H9 (cell line): Measurements from ENCODE around the gene GPC6. TPM values are rescaled to one million over a fixed set of nuclear protein-coding genes. Genes with fewer than 3 reads are reported as not detected.

Experiments used
- DNase-seq: peaks from one replicate; pipeline ENCODE4 v3.0.0-alpha.2; 2017
- H2AFZ ChIP-seq: one replicate; pipeline ENCODE4 v1.6.1; 2013; ENCODE audit warnings: mild to moderate bottlenecking, low read length, control low read depth, moderate library complexity
- H2AK5ac ChIP-seq: 2 replicates; pipeline ENCODE4 v1.6.1; 2013; ENCODE audit warnings: low read length, control low read depth, mixed read lengths; ENCODE audit not compliant: insufficient read length
- H2BK120ac ChIP-seq: one replicate; pipeline ENCODE4 v1.6.1; 2013; ENCODE audit warnings: low read depth, mild to moderate bottlenecking, low read length, control low read depth, inconsistent platforms; ENCODE audit not compliant: poor library complexity, severe bottlenecking
- H2BK12ac ChIP-seq: 2 replicates; pipeline ENCODE4 v1.6.1; 2013; ENCODE audit warnings: low read length, control low read depth, mixed read lengths, low read depth; ENCODE audit not compliant: insufficient read length
- H2BK15ac ChIP-seq: 2 replicates; pipeline ENCODE4 v1.6.1; 2013; ENCODE audit warnings: low read depth, low read length, control low read depth
- H2BK20ac ChIP-seq: one replicate; pipeline ENCODE4 v1.6.1; 2013; ENCODE audit warnings: low read depth, mild to moderate bottlenecking, low read length, control low read depth, inconsistent platforms; ENCODE audit not compliant: poor library complexity, severe bottlenecking
- H2BK5ac ChIP-seq: 2 replicates; pipeline ENCODE4 v1.6.1; 2013; ENCODE audit warnings: low read length, control low read depth, mixed read lengths; ENCODE audit not compliant: insufficient read length
- H3K14ac ChIP-seq: 2 replicates; pipeline ENCODE4 v1.6.1; 2013; ENCODE audit warnings: low read length, control low read depth; ENCODE audit not compliant: insufficient read depth
- H3K18ac ChIP-seq: 2 replicates; pipeline ENCODE4 v1.6.1; 2013; ENCODE audit warnings: low read depth, mild to moderate bottlenecking, mixed read lengths, low read length, control low read depth; ENCODE audit not compliant: insufficient read length
- H3K23ac ChIP-seq: 2 replicates; pipeline ENCODE4 v1.6.1; 2013; ENCODE audit warnings: low read length, control low read depth, mixed read lengths, low read depth; ENCODE audit not compliant: insufficient read length
- H3K23me2 ChIP-seq: 2 replicates; pipeline ENCODE4 v1.6.1; 2013; ENCODE audit warnings: low read depth, mild to moderate bottlenecking, mixed read lengths, low read length, control low read depth; ENCODE audit not compliant: insufficient read length, poor library complexity, severe bottlenecking
- H3K27ac ChIP-seq: 2 replicates; pipeline ENCODE4 v1.5.1; 2013; ENCODE audit warnings: low read length, control low read depth, mixed read lengths, low read depth; ENCODE audit not compliant: insufficient read length
- H3K27me3 ChIP-seq: 2 replicates; pipeline ENCODE4 v1.6.1; 2013; ENCODE audit warnings: low read length, control low read depth, inconsistent platforms; ENCODE audit not compliant: insufficient read depth
- H3K4ac ChIP-seq: 2 replicates; pipeline ENCODE4 v1.6.1; 2013; ENCODE audit warnings: low read depth, mild to moderate bottlenecking, control low read depth, inconsistent platforms, low read length, moderate library complexity
- H3K4me1 ChIP-seq: 2 replicates; pipeline ENCODE4 v1.6.1; 2013; ENCODE audit warnings: low read length, control low read depth, inconsistent platforms; ENCODE audit not compliant: insufficient read depth
- H3K4me2 ChIP-seq: 2 replicates; pipeline ENCODE4 v1.6.1; 2013; ENCODE audit warnings: low read length, control low read depth, mixed read lengths; ENCODE audit not compliant: insufficient read length, insufficient read depth
- H3K56ac ChIP-seq: 2 replicates; pipeline ENCODE4 v1.6.1; 2013; ENCODE audit warnings: low read depth, mild to moderate bottlenecking, mixed read lengths, low read length, control low read depth; ENCODE audit not compliant: insufficient read length
- H3K79me1 ChIP-seq: 2 replicates; pipeline ENCODE4 v1.6.1; 2013; ENCODE audit warnings: low read depth, mild to moderate bottlenecking, moderate library complexity, low read length, control low read depth, inconsistent platforms; ENCODE audit not compliant: insufficient read depth, poor library complexity, severe bottlenecking
- H3K79me2 ChIP-seq: 2 replicates; pipeline ENCODE4 v1.6.1; 2013; ENCODE audit warnings: low read length, control low read depth, inconsistent platforms; ENCODE audit not compliant: insufficient read depth
- H3K9ac ChIP-seq: 2 replicates; pipeline ENCODE4 v1.6.1; 2013; ENCODE audit warnings: low read length, control low read depth, mixed read lengths; ENCODE audit not compliant: insufficient read length; ENCODE audit errors: extremely low read depth
- H3K9me3 ChIP-seq: one replicate; pipeline ENCODE4 v1.6.1; 2013; ENCODE audit warnings: low read depth, low read length, inconsistent platforms; ENCODE audit not compliant: control insufficient read depth
- H3T11ph ChIP-seq: one replicate; pipeline ENCODE4 v1.6.1; 2013; ENCODE audit warnings: mild to moderate bottlenecking, low read length, control low read depth, inconsistent platforms
- H4K20me1 ChIP-seq: one replicate; pipeline ENCODE4 v1.6.1; 2013; ENCODE audit not compliant: control insufficient read depth, insufficient read length, insufficient read depth
- H4K5ac ChIP-seq: 2 replicates; pipeline ENCODE4 v1.6.1; 2013; ENCODE audit warnings: low read depth, mild to moderate bottlenecking, mixed read lengths, low read length, control low read depth; ENCODE audit not compliant: insufficient read length
- H4K8ac ChIP-seq: replicated peaks from 2 replicates; pipeline ENCODE4 v1.6.1; 2013; ENCODE audit warnings: low read length, control low read depth, mixed read lengths, low read depth; ENCODE audit not compliant: insufficient read length
- H4K91ac ChIP-seq: 2 replicates; pipeline ENCODE4 v1.6.1; 2013; ENCODE audit warnings: low read depth, mild to moderate bottlenecking, moderate library complexity, mixed read lengths, low read length, control low read depth; ENCODE audit not compliant: insufficient read length
- H3K27ac Mint-ChIP-seq, 3 experiments: 2 replicates in 2 of 3; 3 replicates in 1 of 3; pipeline ENCODE4 v1.8.0; 2020 to 2021; ENCODE audit warnings: mixed read lengths in 3 of 3, mild to moderate bottlenecking in 1 of 3, moderate library complexity in 1 of 3
- H3K27me3 Mint-ChIP-seq: 2 replicates; pipeline ENCODE4 v1.8.0; 2021; ENCODE audit warnings: low read depth, mild to moderate bottlenecking, moderate library complexity, mixed read lengths
- H3K36me3 Mint-ChIP-seq, 3 experiments: 2 replicates in 2 of 3; 3 replicates in 1 of 3; pipeline ENCODE4 v1.8.0; 2020 to 2021; ENCODE audit warnings: low read depth in 3 of 3, mixed read lengths in 3 of 3; ENCODE audit not compliant: insufficient read depth in 1 of 3
- H3K4me1 Mint-ChIP-seq, 2 experiments: 2 replicates each; pipeline ENCODE4 v1.8.0; 2020; ENCODE audit warnings: mixed read lengths in 2 of 2
- H3K4me3 Mint-ChIP-seq, 2 experiments: 2 replicates in 1 of 2; 3 replicates in 1 of 2; pipeline ENCODE4 v1.8.0; 2020 to 2021; ENCODE audit warnings: mild to moderate bottlenecking in 2 of 2, mixed read lengths in 2 of 2, moderate library complexity in 1 of 2
- H3K9me3 Mint-ChIP-seq, 2 experiments: 2 replicates in 1 of 2; 3 replicates in 1 of 2; pipeline ENCODE4 v1.8.0; 2020; ENCODE audit warnings: mild to moderate bottlenecking in 2 of 2, mixed read lengths in 2 of 2, moderate library complexity in 1 of 2
- WGBS: extraction: QIAGEN DNeasy Blood & Tissue Kit; methylation state at CpG from one replicate; pipeline ENCODE4 v1.1.7; 2013; ENCODE audit warnings: missing lambda C conversion rate, low lambda C conversion rate, mixed read lengths; ENCODE audit not compliant: insufficient read length; ENCODE audit errors: extremely low coverage; 5-methylcytosine and 5-hydroxymethylcytosine counted together
- total RNA-seq: library from RNA; stranded (reverse); gene quantifications from 2 replicates; pipeline ENCODE4 v1.2.1, GENCODE V29; 2021
- TF ChIP-seq, protein P1 (sequence below): fragments of 200-600 bp; sonication (generic); conservative IDR thresholded peaks from 3 replicates; pipeline ENCODE4 v1.8.0; 2021; ENCODE audit warnings: antibody characterized with exemption, mild to moderate bottlenecking

GPC6 gene
- total RNA-seq, 1 experiment from 2014 or later, result 15.6 TPM

DNA sequence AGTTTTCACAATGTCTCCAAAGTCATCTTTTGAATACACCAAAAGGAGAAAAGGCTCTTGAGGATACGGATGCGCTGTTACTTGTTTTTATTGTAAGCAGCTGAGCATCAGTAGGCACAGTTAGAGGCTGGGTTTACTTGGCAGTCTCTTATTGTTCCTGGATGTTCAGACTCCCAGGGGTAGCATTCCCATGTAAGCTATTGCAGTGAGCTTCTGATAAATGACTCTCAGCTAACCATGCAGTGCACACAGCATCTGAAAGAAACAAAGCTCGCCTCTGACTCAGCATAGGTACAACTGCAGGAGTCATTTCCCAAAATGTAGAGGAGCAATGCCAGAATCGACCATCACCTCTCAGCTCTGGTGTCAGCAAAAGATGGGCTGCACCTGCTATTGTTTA, 1168.1 kb downstream of the GPC6 start:
- 0 out of 2 replicates have a peak, but pooled peaks cover 2% of the 10 kb centered on the region for H3K4me1 ChIP-seq

More for the DNA sequence above, 1168.1 kb downstream of the GPC6 start:
- H3K4ac ChIP-seq, result no peak overlapping the region
- H2AFZ ChIP-seq, result no peak overlapping the region
- no peak overlapping the region for H4K5ac ChIP-seq
- no peak overlapping the region for H4K8ac ChIP-seq
- no peaks in the 10 kb centered on the region for H3K9me3 ChIP-seq
- no peak overlapping the region for H2BK15ac ChIP-seq
- H3K9me3 Mint-ChIP-seq, result no peaks in the 10 kb centered on the region
- peaks cover 0 to 4% (median 0%) of the 10 kb centered on the region in 3 experiments; a peak in 1 of 7 replicates for H3K36me3 Mint-ChIP-seq
- no peak overlapping the region for H3K18ac ChIP-seq
- no peaks in the 10 kb centered on the region for H4K20me1 ChIP-seq
- H3T11ph ChIP-seq, result no peak overlapping the region
- no peaks in the 10 kb centered on the region for H3K79me1 ChIP-seq
- TF ChIP-seq, protein P1, sequence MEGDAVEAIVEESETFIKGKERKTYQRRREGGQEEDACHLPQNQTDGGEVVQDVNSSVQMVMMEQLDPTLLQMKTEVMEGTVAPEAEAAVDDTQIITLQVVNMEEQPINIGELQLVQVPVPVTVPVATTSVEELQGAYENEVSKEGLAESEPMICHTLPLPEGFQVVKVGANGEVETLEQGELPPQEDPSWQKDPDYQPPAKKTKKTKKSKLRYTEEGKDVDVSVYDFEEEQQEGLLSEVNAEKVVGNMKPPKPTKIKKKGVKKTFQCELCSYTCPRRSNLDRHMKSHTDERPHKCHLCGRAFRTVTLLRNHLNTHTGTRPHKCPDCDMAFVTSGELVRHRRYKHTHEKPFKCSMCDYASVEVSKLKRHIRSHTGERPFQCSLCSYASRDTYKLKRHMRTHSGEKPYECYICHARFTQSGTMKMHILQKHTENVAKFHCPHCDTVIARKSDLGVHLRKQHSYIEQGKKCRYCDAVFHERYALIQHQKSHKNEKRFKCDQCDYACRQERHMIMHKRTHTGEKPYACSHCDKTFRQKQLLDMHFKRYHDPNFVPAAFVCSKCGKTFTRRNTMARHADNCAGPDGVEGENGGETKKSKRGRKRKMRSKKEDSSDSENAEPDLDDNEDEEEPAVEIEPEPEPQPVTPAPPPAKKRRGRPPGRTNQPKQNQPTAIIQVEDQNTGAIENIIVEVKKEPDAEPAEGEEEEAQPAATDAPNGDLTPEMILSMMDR, result no peak
- no peak overlapping the region for H2BK20ac ChIP-seq
- H3K4me2 ChIP-seq, result no peak overlapping the region
- H3K4me3 Mint-ChIP-seq, result no peak overlapping the region
- H3K27ac ChIP-seq, result no peak overlapping the region
- H3K79me2 ChIP-seq, result no peaks in the 10 kb centered on the region
- no peak overlapping the region for H2AK5ac ChIP-seq
- no peak overlapping the region for H3K27ac Mint-ChIP-seq
- H3K23me2 ChIP-seq, result no peaks in the 10 kb centered on the region
- H3K4me1 Mint-ChIP-seq, result peaks cover 5 to 8% of the 10 kb centered on the region in 2 experiments; a peak in 2 of 4 replicates
- no peak for DNase-seq
- no peak overlapping the region for H2BK5ac ChIP-seq
- no peak overlapping the region for H4K91ac ChIP-seq
- H3K27me3 Mint-ChIP-seq, result no peaks in the 10 kb centered on the region
- H3K14ac ChIP-seq, result no peak overlapping the region
- H3K9ac ChIP-seq, result no peak overlapping the region
- WGBS, result no CpG with 5 or more reads among the region's 4 CpGs
- H3K27me3 ChIP-seq, result no peaks in the 10 kb centered on the region
- H3K23ac ChIP-seq, result no peak overlapping the region
- no peak overlapping the region for H2BK12ac ChIP-seq
- H2BK120ac ChIP-seq, result no peak overlapping the region
- no peak overlapping the region for H3K56ac ChIP-seq
